SHP77 (cell line): ENCODE measurements around the gene ODF2.
"Not testable (repeated sequence)": the region's sequence is repeated elsewhere in the genome, so short reads cannot be mapped to it uniquely, and the experiment has no call there.

Experiments used
- DNase-seq, 2 experiments: peaks; one replicate each; lab custom pipeline; 2025; lab: John Stamatoyannopoulos, UW

The ODF2 gene

GRCh38 chr9:128424268-128424780 is 31.5 kb upstream of the ODF2 start:
- DNase-seq, result no peak

GRCh38 chr9:128428644-128429512 is 26.9 kb upstream of the ODF2 start:
- no peak for DNase-seq

- no peak for DNase-seq
These were observed 26.2 kb upstream of the ODF2 start for GRCh38 chr9:128429513-128430086.

- no peak for DNase-seq
These were observed 24.6 kb upstream of the ODF2 start for GRCh38 chr9:128431207-128431606.

GRCh38 chr9:128434340-128434739 is 21.5 kb upstream of the ODF2 start:
- no peak for DNase-seq

GRCh38 chr9:128435611-128436010 is 20.2 kb upstream of the ODF2 start:
- DNase-seq, result no peak

GRCh38 chr9:128438343-128439109 is 17.3 kb upstream of the ODF2 start:
- DNase-seq, result peak; percentile 74 to 88

GRCh38 chr9:128439273-128439672 is 16.5 kb upstream of the ODF2 start:
- no peak for DNase-seq

- no peak for DNase-seq
These were observed 13.7 kb upstream of the ODF2 start for GRCh38 chr9:128442150-128442549.

GRCh38 chr9:128446505-128446904 is 9.3 kb upstream of the ODF2 start:
- DNase-seq, result not testable (repeated sequence)

GRCh38 chr9:128448746-128449145 is 7.1 kb upstream of the ODF2 start:
- DNase-seq, result no peak

GRCh38 chr9:128454991-128455390 is 815 bp upstream of the ODF2 start:
- DNase-seq, result peak; percentile 44 to 76

GRCh38 chr9:128456613-128457061 is 831 bp downstream of the ODF2 start:
- peak; percentile 58 to 76 for DNase-seq

GRCh38 chr9:128457207-128457606 is 1.4 kb downstream of the ODF2 start:
- DNase-seq, result no peak

- no peak for DNase-seq
These were observed 3.2 kb downstream of the ODF2 start for GRCh38 chr9:128459011-128459410.

- DNase-seq, result no peak
These were observed 13.3 kb downstream of the ODF2 start for GRCh38 chr9:128469070-128469469.

- DNase-seq, result no peak
These were observed 14.8 kb downstream of the ODF2 start for GRCh38 chr9:128470560-128470959.

- DNase-seq, result no peak
These were observed 17.3 kb downstream of the ODF2 start for GRCh38 chr9:128473104-128473503.

- DNase-seq, result no peak
These were observed 20.1 kb downstream of the ODF2 start for GRCh38 chr9:128475867-128476266.

GRCh38 chr9:128479262-128479661 is 23.5 kb downstream of the ODF2 start:
- DNase-seq, result no peak

GRCh38 chr9:128481561-128481960 is 25.8 kb downstream of the ODF2 start:
- DNase-seq, result no peak

GRCh38 chr9:128482186-128482585 is 26.4 kb downstream of the ODF2 start:
- no peak for DNase-seq
